ENCODE results near the gene ZAP70.

DNA sequence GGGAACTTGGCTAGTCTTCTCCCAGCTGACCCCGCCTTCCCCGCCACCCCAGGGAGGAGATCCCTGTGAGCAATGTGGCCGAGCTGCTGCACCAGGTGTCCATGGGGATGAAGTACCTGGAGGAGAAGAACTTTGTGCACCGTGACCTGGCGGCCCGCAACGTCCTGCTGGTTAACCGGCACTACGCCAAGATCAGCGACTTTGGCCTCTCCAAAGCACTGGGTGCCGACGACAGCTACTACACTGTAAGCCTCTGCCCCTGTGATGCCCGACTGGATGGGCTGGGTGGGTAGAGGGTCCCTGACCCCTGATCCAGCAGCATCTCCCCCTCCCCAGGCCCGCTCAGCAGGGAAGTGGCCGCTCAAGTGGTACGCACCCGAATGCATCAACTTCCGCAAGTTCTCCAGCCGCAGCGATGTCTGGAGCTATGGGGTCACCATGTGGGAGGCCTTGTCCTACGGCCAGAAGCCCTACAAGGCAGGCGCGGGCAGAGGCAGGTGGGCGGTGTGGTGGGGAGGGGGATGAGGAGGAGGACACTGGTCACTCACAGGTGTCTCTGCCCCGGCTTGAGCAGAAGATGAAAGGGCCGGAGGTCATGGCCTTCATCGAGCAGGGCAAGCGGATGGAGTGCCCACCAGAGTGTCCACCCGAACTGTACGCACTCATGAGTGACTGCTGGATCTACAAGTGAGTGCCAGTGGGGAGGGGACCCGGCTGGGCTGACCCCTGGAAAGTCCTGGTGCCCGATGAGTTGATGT, 24.2 kb downstream of the ZAP70 start:
- TF ChIP-seq, protein P1, sequence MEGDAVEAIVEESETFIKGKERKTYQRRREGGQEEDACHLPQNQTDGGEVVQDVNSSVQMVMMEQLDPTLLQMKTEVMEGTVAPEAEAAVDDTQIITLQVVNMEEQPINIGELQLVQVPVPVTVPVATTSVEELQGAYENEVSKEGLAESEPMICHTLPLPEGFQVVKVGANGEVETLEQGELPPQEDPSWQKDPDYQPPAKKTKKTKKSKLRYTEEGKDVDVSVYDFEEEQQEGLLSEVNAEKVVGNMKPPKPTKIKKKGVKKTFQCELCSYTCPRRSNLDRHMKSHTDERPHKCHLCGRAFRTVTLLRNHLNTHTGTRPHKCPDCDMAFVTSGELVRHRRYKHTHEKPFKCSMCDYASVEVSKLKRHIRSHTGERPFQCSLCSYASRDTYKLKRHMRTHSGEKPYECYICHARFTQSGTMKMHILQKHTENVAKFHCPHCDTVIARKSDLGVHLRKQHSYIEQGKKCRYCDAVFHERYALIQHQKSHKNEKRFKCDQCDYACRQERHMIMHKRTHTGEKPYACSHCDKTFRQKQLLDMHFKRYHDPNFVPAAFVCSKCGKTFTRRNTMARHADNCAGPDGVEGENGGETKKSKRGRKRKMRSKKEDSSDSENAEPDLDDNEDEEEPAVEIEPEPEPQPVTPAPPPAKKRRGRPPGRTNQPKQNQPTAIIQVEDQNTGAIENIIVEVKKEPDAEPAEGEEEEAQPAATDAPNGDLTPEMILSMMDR (IDR thresholded peaks at IDR 0.05; ENCODE audit: insufficient read depth, low read length, poor library complexity, severe bottlenecking) = no peak
- no peak for TF ChIP-seq EZH2phosphoT487 (conservative IDR thresholded peaks at IDR 0.05; ENCODE audit: low read length)

All from SU-DHL-6 (cell line).